GM21367 (cell line): ENCODE results near the gene RDH8.

ENCODE experiments used
- ATAC-seq: cut with Tn5 transposase; IDR thresholded peaks from one replicate; pipeline ENCODE4 v1.9.1; 2021; ENCODE audit not compliant: unreplicated experiment

The RDH8 gene, protein sequence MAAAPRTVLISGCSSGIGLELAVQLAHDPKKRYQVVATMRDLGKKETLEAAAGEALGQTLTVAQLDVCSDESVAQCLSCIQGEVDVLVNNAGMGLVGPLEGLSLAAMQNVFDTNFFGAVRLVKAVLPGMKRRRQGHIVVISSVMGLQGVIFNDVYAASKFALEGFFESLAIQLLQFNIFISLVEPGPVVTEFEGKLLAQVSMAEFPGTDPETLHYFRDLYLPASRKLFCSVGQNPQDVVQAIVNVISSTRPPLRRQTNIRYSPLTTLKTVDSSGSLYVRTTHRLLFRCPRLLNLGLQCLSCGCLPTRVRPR

DNA sequence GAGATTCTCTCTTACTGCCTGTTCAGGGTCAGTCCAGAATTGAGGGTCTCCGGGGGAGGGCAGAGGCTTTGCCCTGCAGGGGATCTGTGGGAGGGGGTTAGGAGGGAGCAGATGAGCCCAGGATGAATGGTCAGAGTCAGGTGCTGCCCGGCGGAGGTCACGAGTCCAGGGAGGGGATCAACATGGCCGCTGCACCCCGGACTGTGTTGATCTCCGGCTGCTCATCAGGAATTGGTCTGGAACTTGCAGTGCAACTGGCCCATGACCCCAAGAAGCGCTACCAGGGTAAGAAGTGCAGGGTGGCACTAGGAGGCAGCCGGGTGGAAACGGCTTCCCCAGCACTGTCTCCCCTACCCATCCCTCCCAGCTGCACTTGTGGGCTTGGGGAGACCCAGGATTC is at the start of gene RDH8:
RDH8 (plus strand) TSS at position 168 of the 400 bp plus-strand sequence; CDS start at position 183, 15 bp downstream.
- no peak for ATAC-seq

DNA sequence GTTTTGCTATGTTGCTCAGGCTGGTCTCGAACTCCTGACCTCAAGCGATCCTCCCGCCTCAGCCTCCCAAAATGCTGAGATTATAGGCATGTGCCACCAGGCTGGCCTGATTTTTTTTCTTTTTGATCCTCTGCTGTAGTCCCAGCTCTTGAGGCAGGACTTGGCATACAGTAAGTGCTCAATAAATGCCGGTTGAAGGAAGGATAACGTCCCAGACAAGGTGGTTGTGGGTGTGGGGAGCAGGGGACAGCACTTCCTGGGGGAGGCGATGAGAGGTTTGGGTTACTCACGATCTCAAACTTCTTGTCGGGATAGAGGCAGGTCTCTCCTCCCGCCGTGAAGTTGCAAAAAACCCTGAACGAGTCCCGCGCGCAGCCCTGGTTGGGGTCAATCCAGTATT is 47.3 kb upstream of the RDH8 start:
- no peak for ATAC-seq

- ATAC-seq, result no peak
Observed at GRCh38 chr19:9966448-9966847, 46.8 kb upstream of the RDH8 start.

DNA sequence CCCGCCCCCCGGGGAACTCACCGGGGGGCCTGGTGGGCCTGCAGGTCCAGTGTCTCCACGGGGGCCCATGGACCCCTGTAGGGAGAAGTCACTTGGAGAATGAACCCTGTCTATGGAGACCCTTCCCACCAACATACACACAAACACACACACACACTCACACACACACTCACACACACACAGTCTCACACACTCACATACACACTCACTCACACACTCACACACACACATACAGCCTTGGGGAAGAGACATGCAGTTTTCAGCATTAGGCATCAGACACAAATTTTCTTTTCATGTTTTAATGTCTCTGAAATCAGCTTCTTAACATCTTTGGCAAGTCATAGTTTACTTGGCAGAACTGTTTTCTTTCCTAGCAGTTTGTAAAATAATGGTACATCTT is 46.0 kb upstream of the RDH8 start:
- ATAC-seq, result no peak

GRCh38 chr19:9968820-9969687 is 44.2 kb upstream of the RDH8 start:
- no peak for ATAC-seq

GRCh38 chr19:9969688-9969975 is 43.7 kb upstream of the RDH8 start:
- no peak for ATAC-seq

GRCh38 chr19:9970481-9970880 is 42.8 kb upstream of the RDH8 start:
- no peak for ATAC-seq

- ATAC-seq, result no peak
Observed at GRCh38 chr19:9971166-9971897, 42.0 kb upstream of the RDH8 start.

GRCh38 chr19:9972103-9972502 is 41.2 kb upstream of the RDH8 start:
- no peak for ATAC-seq

DNA sequence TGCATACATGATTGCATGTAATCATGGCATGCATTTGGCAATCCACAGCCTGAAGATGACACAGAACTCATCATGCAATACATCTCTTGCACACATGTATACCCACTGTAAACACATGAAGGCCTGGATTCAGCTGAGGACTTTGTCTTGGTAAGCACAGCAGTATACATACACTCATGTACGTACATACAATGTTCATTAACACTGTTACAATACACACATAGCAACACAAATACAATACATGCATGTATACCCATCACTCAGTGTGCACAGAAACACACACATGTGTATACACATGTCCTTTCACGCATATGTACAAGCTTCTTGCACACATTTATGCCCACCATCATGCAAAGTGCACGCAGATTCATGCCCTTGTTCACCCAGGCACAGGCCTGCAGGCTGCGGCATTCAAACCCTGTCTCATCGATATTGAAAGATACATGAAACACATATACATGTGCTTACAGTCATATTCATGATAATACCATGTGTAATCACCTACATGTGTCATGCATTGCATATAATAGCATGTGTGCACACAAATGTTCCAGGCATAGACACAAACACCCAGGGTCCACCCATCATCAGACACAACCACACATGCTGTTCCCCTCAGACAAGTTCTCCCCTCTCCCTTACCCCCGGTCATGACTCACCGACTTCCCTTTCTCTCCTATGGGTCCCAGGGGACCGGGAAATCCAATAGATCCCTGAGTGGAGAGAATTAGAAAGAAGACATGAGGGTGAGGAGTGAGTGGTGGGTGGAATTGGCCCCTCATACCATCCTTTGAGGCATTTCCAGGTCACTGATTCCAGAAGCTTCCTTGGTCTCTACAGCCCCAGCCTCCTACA is 31.6 kb upstream of the RDH8 start:
- no peak for ATAC-seq

DNA sequence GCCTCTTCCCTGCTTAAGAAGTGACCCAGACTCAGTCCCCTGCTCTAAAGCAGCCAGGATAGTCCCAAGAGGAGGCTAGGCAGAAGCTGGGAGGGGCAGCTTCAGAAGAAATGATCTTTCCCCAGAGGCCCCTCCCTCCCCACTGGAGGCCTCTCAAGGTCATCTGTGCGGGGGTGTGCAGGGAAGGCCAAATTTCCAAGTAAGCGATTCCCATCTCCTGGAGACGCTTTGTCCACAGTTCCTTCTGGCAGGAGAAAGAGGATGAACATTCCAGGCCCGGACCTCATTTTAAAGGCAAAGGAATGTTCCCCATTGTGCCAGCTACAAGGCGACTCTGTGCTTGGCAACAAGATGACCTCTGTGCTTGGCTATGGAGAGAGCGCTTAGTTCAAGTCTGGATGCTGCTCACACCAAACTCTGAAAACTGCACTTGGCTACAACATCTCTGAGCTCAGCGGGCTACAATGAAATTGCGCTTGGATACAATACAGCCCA is 26.4 kb upstream of the RDH8 start:
- no peak for ATAC-seq

GRCh38 chr19:9989504-9989903 is 23.8 kb upstream of the RDH8 start:
- ATAC-seq, result no peak

DNA sequence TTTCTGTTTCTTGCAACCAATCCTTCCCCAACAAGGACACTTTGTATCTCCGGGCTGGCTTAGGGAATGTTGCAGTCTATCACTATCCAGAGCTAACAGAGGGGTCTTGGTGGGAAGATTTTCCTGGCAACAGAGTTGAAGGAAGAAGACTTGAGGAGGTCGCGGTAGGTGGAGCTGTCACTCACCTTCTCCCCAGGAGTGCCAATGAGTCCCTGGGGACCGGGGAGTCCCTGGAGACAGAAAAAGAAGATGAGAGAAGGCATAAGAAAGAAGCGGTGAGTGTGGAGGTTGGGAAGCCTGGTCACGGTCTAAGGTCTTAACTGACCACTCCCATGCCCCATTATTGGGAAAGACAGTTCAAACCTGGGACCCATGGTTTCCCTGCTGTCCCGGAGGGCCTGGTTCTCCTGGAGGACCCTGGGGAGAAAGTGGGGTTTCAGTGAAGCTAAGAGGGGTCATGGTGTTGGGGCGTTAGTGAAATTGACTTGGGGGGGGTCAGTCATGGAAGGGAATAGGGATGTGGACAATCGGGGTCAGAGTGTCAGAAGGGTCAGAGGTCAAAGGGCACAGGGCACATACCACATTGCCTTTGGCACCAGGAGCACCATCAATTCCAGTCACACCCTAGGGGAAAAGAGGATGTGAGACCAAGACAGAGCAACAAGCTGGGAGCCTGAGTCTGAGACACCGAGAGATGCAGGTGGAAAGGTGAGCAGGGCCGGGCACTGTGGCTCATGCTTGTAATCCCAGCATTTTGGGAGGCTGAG is 21.7 kb upstream of the RDH8 start:
- ATAC-seq, result no peak

DNA sequence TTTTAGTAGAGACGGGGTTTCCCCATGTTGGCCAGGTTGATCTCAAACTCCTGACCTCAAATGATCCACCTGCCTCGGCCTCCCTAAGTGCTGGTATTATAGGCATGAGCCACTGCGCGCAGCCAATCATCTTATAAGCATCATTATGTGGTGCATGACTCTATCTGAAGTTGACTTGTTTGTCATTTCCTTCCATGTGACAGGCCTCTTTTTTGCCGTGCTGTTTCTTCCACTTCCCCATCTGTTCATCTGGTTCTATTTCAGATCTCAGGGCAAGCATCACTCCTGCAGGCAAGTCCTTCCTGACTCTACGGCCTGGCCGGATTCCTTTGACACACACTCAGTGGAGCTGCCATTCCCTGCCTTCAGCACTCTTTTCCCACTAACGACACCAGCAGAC is 18.2 kb upstream of the RDH8 start:
- no peak for ATAC-seq

GRCh38 chr19:9995999-9996398 is 17.3 kb upstream of the RDH8 start:
- no peak for ATAC-seq

DNA sequence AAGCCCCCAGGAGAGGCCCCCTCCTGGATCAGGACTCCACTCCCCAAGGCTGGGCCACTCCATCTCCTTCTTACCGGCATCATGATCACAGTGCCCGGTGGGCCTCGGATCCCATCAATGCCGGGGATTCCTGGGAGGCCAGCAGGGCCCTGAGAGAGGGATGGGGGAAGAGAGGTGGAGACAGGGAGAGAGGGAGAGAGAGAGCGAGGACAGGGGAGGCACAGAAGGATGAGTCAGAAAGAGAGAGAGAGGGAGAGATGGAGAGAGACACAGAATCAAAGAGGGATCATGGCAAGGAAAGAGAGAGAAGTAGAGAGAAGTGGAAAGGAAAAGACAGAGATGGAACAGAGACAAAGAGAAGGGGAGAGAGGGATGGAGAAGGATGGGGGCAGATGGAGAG is 16.7 kb upstream of the RDH8 start:
- ATAC-seq, result no peak

DNA sequence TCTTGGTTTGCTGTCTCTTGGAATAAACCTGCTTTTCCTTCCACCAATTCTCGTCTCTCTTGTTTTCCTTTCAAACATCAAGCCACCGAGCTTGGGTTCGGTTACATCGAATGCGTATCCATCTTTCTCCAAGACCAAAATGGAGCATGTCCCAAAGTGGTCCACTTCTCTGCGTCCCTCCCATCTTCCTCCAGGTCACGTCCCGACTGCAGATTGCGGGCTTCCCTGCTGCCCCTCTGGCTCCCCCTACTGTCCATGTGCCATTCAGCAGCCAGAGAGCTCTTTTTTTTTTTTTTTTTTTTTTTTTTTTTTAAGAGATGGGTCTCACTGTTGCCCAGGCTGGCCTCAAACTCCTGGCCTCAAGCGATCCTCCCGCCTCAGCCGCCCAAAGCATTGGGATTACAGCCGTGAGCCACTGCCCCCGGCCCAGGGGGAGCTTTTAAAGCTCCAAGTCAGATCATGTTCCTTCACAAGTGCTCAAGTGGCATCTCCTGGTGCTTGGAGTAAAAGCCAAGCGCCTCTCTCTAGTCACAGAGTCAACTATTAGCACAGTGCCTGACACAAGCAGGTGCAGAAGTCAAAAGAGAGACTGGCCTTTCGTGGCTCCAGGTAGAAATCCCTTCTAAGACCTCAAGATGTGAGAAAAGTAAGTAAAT is 13.0 kb upstream of the RDH8 start:
- ATAC-seq, result no peak

DNA sequence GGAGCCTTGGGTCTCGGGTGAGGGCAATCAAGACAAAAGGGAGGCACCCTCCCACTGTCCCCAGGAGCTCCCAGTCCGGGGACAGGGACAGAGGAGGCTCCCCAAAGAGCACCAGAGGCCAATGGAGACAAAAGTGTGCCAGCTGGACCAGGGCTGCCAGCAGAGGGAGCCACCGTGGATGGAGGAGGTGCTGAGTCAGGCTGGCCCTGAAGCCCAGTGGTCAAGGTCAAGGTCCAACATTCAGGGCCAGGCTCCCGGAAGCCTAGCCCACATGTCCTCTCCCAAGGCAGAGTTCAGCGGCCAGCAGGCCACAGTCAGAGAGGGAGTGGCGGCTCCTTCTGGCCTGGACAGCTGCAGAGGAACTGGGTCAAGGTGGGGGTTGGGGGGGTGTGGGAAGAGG is 11.4 kb upstream of the RDH8 start:
- no peak for ATAC-seq

GRCh38 chr19:10003271-10003670 is 10.0 kb upstream of the RDH8 start:
- ATAC-seq, result no peak

DNA sequence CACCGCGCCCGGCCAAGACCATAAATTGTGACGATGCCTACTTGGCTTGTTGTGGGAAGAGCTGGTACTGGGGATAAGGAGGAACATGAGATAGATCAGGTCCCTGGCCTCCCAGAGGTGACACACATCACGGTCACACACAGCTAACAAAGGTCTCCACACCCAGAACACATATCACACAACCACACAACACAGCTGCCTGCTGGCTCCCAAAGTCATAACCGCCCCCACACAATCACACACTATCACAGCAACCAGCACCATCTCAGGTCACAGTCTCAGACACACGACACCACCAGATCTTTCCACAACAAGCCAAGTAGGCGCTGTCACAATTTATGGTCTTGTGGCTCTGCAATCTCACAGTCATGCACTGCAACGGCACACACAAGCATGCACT is 8.7 kb upstream of the RDH8 start:
- ATAC-seq, result no peak
